GM21515 (cell line): ENCODE data around the gene PLCH2.
A peak's percentile ranks its signal among the peaks of the same experiment; 100 is the strongest.
"Not testable (repeated sequence)": the region's sequence is repeated elsewhere in the genome, so short reads cannot be mapped to it uniquely, and the experiment has no call there.

Source experiments
- ATAC-seq: cut with Tn5 transposase; IDR thresholded peaks from one replicate; pipeline ENCODE4 v1.9.1; 2021; ENCODE audit not compliant: unreplicated experiment

PLCH2 gene

DNA sequence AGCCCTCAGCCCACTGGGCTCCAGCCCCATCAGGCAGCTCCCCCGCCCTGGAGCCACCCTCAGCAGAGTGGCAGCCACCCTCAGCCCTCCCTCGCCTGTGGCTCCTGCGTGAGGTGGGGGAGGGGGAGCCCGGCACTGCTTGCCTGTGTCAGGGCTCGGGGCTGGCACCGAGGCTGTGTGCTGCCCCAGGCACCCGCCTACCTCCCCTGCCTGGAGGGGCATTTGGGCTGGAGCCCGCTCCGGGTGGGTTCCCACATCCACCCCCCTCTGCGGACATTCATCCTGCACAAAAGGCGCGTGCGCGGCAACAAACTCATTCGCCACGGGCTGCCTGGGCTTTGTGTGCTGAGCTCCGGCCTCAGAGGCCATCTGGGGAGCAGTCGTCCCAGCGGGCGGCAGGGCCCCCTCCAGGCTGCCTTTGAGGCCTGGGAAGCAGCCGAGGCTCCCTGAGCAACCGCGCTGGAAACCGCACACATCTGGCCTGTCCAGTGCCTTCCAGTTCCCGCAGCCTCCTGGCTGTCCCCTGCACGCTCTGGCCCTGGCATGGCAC, 67.5 kb downstream of the PLCH2 start:
- ATAC-seq, result no peak

DNA sequence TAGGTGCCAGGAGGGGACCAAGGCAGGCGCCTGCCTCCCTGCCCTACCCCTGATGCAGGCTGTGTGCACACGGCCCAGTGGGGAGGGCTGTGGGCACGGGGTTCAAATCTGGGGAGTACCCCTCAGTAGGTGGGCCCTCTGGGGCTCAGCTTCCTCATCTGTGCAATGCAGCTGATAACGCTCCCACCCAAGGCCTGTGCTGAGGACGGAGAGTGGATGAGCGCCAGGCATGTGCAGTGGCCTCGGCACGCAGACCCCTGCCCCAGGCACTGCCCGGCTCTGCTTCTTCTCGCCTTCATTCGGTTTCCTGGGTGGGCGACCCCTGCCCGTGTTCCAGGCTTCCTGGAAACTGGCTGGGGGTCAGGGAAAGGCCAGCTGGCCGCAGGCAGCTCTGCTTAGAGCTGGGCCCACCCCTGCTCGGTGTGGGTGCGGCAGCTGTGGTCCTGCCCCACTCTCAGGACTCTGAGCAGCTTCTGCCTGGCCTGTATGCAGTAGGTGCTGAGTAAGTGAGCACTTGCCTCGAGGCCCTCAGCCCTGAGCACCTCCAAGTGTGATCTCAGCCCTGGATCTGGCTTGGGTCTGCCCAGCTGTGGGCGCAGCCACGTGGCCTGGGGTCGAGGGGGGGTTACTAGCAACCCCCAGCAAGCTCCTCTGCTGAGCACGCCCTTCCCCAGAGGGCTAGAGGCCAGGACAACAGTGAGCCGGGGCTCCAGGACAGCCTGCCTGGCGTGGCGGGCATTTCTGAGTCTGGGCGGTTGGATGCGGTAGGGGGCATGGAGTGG, 68.2 kb downstream of the PLCH2 start:
- ATAC-seq, result no peak

DNA sequence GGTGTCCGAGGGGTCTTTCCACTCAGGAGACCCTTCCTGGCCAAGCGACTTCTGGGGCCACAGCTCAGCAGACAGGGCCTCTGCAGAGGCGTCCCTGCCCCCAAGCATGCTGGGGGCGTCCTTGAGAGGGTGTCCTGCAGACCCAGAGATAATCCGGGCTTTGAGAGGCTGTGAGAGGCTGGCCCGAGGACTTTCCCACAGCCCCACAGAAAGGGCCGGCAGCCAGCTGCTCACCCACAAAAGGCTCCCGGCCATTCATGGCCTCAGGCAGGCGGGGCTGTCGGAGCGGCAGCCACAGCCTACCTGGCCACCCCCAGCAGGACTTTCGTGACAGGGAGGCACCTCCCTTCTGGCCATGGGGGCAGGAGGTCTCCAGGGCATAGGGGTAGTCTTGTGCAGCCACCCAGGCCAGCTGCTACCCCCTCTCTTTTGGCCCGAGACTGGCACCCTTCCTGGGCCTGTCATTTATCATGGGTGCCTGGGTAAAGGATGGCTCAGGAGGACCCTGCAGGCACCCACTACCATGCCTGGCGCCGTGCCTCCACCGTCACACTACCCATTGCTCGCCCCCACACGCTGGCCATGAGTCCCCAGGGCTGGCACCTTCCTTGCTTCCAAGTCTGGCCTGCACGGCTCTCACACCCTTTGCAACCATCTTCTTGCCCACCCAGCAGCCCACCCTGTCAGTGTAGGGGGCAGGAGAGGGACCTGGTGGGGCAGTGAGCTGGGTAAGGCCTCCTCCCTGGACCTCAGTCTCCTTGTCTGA, 69.0 kb downstream of the PLCH2 start:
- no peak for ATAC-seq

DNA sequence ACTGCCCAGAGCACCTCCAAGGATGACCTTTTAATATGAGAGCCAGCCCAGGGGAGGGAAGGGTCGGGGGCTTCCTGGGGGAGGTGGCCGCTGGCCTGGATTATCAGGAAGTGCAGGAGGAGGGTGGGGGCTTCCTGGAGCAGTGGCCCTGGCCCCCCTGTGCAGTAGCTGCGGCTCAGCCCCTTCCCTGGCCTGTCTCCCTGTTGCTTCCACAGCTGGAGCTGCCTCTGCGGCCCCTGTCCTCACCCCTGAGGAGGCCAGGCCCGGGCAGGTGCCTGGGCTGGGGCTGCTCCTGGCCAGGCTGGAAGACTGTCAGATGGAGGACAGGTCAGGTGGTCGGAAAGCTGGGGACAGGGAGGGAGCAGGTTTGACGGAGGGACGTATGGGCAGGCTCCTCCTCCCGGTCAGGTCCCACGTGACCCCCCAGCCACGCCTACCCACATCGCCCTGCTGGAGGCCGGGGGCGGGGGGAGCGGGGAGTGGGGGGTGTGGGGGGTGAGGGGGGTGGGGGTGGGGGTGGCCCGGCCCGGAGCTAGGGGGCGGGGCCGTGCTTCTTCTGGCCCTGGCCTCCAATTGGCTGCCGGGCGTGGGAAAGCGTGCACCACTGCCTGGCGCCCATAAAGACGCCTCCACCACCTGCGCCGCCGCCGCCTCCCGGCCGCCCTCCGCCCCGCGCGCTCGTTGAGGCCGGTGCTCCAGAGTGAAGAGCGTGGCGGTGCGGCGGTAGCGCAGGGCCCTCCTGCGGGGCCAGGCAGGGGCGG, 69.8 kb downstream of the PLCH2 start:
- ATAC-seq, result peak; percentile 32

DNA sequence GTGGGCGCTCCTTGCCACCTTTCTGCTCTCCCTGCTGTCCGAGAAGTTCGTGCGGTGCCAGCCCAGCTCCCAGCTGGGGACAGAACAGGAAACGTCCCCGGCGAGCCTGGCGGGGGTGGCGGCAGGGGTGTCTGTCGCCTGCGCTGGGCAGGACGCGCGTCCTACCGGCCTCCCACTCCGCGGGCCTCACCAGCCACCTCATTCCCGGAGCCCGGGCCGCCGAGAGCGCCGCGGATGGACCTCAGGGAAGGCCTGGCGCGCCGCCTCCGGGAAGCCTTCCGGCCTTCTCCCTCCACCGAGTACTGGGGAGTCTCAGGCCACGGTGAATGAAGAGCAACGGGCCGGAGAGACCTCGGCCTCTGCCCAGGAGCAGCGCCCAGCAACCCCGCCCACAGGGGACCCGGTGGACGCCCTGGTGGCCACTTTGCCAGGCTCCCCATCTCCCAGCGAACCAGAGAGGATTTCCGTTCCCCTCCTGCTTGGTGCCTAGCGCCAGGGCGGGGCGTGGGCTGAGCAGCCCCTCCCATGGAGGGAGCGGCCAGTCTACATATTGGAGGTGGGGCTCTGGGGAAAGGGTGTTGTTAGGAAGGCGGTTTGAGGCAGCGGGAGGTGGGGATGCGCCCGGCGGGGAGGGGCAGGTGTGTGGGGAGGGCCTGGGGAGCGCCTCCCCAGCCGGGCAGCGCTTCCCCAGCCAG, 70.6 kb downstream of the PLCH2 start:
- peak; percentile 31 for ATAC-seq

DNA sequence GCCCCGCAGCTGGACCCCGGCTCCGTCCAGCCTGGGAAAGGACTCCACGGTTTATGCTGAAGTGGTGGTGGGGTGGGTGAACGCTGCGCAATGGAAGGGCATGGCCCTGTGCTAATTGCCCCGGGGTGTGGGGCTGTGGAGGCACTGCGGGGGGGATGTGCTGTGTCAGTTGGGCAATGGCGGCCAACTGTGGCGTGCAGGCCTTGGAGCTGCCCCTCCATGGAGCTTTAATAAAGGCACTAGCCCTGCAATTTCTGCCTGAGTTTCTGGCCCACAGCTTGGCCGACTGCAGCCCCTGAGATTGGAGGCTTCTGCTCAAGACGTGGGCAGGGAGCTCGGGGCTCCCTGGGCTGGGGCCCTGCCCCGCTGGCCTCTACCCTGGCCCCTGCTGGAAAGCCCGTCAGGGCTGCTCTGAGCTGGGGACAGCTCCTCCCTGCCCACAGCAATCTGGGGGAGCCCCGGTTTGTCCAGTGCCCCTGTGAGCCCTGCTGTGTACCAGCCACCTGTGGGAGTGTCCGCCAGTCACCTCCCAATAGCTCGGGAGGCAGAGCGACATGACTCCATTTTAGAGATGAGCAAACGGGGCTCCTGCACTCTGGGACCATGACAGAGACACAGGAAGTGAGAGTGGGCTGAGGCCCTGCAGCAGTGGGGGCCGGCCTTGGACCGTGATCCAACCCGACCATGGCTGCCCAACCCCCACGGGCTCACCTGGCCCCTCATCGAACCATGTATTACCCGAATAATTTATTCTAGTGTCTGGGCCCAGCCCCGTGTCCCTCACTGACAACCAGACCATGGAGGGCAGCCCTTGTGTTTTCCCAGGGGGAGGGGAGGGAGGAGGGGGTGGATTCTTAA, 71.3 kb downstream of the PLCH2 start:
- ATAC-seq, result no peak

DNA sequence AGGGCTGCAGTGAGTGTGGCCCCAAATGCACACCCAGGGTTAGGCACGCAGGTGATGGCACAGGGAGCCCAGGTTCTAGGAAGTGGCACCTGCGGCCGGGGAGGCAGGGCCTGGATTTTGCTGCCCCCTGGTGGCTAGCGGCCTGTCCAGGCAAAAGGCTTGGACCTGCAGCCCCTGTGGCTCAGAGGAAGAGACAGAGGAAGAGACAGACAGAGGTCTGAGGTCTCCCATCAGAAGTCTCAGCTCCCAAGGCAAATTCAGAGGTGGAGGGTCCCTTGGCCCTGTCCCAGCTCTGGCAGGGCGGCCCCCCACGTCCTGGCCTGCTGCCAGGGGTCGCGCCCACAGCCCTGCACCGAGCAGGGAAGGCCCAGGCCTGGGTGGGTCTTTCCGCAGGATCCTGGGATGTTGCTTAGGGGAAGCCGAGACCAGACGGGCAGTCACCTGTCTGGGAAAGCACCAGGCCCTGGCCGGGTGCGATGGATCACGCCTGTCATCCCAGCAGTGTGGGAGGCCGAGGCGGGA, 72.0 kb downstream of the PLCH2 start:
- ATAC-seq, result peak; percentile 21

DNA sequence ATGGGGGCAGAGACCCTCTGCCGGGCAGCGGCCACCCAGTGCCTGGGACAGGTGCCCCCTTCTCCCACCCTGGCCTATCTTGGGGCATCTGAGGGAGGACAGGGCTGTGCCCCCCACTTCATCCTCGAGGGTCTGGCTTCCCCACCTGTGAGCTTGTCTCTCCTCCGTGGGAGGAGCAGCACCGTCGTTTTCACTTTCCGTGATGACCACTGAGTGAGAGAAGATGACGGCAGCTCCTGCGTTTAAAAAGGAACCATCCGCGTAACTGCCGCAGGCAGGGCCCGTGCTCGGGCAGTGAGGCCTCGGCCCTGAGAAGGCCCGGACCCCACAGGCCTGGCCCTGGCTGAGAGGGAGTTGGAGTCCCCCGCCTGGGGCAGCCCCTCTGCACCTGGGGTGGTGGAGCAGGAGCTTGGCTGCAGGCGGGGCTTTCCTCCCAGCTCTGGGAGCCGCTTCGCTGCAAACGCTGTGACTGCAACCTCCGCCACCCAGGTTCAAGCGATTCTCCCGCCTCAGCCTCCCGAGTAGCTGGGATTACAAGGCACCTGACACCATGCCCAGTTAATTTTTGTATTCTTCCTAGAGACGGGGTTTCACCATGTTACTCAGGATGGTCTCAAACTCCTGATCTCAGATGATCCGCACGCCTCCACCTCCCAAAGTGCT, 73.4 kb downstream of the PLCH2 start:
- not testable (repeated sequence) for ATAC-seq

DNA sequence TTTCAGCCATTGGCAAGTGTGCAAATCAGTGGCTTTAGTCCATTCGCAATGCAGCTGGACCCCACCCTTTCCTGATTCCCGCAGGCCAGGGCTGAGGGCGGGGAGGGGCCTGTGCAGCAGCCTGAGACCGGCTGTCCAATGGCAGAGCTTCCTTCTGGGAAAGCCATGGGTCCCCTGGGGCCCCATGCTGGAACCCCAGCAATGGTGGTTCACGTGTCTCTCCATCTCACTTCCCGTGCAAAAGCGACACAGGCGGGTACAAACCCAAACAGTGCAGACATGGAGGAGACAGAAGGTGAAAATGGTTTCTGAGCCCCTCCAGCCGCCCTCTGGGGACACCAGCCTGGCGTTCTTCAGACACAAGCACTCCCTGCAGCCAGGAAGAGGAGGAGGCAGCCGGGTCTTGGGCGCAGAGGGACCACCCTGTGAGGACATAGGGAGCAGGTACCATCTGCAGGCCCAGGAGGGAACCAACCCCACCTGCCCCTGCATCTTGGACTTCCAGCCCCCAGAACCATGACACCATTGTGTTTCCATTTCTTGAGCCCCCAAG, 74.3 kb downstream of the PLCH2 start:
- ATAC-seq, result not testable (repeated sequence)

DNA sequence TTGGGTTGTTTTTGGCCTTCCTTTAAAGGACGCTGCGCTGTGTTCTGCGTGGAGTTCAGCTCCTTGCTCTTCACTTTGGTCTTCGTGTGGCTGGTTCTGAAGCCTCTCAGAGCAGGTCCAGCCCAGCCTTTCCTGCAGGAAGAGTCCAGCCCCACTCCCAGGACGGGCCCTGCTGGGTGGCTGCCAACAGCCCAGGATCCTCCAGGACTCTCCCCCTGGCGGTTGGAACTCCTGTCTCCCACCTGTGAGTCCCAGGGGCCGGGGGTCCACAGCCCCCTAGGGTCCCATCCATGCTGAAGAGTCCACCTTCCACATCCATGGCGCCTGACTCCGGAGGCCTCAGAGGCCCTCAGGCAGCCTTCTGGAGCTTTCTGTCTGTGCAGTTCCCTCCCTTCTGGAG, 75.5 kb downstream of the PLCH2 start:
- ATAC-seq, result not testable (repeated sequence)

DNA sequence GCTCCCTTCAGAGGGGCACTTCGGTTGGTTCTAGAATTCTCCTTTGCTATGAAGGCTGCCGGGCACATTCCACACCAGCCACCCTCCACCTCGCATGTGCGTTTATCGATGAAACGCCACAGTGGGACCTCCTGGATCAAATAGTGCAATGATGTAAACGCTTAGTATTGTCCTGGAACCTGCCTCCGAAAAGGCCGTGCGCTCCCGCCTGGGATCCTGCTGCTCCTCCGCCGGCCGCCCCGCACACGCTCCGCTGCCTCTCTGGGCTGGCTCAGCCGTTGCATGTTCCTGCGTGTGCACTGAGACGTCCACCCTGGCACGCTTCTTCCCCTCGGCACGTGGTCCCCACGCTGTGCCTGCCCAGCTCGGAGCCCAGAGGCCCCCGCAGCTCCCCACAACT, 76.1 kb downstream of the PLCH2 start:
- no peak for ATAC-seq

DNA sequence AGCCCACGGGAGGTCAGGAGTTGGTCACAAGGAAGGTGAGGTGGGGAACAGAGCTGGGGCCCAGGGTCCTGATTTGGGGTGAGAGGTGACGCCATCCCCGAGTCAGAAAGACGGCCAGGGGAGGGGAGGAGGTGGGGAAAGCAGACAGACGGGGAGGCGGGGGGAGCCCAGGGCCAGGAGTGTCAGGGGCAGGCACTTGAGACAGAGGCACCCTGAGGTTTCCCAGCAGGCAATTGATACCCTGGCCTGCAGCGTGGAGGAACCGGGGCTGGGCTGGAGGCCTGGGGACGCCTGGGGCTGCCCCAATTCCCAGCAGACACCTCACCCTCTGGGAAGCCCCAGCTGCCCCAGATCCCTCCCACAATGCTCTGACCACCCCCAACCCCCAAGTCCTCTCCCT, 77.0 kb downstream of the PLCH2 start:
- ATAC-seq, result not testable (repeated sequence)

DNA sequence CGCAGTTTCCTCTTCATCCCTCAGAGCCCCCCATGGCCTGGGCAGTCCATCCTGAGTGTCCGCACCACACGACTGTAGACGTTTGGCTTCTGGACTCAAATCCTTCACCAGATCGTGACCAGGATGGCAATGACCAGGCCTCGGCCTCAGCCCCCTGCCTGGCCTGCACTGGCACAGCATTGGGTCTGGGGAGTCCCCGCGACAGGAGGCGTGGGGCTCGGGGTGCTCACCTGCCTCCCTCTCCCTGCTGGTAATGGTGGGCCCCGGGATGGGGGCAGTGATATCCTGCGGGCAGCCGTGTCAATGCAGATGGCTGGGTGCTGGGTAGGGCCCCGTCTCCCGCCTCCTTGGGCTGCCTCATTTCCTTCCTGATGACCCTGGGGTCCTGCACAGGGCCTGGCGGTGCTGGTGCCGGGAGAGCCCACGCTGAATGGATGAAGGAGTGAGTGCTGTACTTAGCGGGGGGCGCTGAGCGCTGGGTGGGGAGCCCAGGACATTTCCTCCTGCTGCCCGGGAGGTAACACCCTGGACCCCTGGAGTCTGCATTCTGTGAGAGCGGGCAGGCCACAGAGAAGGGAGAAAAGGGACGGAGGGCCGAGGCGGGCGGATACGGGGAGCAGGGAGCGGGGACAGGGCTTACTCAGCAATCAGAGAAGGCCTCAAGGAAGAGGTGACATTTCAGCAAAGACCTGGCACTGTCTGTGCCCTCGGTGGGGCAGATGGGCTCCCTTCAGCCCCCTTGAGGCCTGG, 78.0 kb downstream of the PLCH2 start:
- no peak for ATAC-seq

DNA sequence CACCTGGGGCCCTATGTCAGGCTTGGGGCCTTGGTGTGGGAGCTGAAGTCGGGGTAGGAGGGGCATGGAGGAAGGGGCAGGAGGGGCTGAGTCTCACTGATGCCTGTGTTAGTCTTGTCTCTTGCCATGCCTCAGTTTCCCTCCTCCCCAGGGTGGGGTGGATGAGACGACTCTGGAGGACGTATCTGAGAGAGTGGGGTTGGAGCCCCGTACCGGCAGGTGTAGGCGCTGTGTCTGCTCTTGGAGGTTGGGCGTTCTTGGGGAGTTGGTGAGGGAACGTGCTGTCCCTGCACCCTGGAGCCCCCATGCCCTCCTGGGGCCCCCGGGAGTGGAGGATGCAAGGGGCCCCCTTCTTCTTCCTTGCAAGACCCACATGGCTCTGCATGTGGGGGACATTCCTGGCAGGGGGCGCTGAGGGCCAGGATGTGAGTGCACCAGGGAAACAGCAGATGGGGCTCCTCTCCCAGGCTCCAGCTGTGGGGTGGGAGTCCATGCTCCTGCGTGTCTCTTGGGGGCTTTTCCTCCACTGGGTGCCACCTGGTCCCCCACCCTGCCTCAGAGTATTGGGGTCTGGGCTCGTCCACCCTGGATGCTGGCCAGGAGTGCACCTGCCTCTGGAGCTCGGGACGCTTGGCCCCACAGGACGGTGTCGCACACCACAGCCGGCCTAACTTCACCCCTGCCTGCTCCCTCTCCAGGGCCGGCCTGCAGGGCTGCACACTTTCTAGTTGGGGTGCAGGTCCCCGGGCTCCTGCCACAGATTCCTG, 78.7 kb downstream of the PLCH2 start:
- ATAC-seq, result no peak
